HG03108 (cell line): ENCODE data around the gene BRAT1.

Source experiments
- ATAC-seq: cut with Tn5 transposase; IDR thresholded peaks from one replicate; pipeline ENCODE4 v1.9.1; 2021; ENCODE audit warnings: moderate library complexity; ENCODE audit not compliant: unreplicated experiment

The BRAT1 gene

DNA sequence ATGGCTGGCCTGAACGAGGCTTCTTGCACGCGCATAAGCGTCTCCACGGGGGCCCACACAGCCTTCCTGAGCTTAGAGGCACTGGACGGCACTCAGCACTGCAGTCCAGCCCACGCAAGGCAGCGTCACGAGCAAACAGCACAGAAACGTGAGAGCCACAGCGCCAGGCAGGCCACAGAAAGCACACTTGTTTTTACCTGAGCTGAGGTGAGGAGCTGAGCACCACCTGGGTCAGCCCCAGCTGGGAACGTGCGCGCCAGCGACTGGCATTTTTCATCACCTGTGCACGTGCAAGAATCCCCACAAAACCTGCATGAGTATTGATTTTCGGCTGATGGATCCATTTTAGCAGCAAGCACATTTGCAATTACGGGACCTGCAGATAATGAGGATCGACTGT is 30.1 kb upstream of the BRAT1 start:
- ATAC-seq, result no peak

DNA sequence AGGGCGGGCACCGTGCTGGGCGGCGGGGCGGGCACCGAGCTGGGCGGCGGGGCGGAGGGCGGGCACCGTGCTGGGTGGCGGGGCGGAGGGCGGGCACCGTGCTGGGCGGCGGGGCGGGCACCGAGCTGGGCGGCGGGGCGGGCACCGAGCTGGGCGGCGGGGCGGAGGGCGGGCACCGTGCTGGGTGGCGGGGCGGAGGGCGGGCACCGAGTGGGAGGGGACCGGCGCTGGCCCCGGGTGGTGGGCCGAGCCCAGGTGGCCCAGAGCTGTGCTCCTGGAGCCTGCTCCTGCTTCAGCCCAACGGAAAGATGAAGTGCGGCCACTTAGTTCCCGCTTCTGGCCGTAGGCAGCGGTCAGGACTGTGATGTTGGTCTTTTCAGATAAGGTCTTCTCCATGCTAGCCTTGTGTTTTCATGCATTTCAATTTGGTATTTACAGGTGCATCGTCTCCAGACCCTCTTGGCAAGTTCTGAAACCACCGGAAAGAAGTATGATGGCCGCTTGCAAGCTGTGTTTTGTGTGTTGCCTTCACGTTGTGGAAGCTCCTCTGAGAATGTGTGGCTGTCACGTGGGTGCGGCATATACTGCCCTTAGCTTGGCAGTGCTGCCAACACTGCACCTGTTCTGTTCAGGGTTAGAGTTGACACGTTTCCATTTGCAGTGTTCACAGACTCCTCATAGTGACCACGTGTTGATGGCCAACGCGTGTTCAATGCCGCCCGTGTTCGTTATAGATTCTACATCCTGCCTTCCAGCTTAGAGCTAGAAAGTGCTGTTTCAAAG is 28.7 kb upstream of the BRAT1 start:
- ATAC-seq, result no peak

DNA sequence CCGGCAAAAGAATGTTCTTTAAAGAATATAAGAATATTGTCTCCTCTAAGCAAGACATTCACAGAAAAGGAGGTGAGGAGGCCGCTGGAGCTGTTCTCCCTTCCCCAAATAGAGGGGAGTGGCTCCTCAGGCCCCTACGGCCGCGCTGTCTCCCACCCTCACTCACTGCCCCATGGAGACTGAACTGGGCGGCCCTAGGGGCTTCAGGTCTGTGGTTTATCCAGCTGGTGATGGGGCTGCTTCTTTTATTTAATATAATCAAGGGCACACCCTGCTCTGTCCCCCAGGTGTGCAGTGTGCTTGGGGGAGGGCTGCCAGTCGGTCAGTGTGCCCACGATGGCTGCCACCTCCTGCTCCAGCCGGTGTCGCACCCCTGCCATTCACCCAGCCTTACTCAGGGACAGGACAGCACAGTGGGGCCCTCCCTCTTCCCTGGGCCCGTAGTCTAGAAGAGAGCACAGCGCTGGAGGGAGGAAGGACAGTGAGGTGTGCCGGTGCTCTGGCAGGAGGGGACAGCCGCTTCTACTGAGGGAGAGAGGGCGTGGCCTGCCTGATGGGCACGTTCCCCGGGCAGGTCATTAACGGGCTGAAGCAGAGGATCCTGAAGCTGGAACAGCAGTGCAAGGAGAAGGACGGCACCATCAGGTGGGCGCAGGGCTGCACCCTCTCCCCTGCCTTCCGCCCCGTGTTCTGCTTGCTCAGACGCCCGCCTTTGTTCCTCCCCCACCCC is 26.8 kb upstream of the BRAT1 start:
- ATAC-seq, result no peak

DNA sequence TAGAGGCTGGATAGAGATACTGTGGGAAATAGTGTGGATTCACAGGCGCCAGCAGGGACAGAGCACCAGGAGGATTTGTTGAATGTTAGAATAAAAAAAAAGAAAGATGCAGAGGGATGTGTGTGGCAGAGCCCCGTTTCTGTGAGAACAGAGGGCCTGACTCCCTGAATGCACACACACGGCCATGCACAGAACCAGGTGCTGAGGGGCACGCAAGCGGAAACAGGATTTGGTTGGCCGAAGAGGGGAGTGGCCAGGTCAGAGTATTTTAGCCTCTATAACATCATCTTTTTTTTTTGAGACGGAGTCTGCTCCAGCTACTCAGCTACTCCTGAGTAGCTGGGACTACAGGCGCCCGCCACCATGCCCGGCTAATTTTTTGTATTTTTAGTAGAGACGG is 25.3 kb upstream of the BRAT1 start:
- ATAC-seq, result no peak

DNA sequence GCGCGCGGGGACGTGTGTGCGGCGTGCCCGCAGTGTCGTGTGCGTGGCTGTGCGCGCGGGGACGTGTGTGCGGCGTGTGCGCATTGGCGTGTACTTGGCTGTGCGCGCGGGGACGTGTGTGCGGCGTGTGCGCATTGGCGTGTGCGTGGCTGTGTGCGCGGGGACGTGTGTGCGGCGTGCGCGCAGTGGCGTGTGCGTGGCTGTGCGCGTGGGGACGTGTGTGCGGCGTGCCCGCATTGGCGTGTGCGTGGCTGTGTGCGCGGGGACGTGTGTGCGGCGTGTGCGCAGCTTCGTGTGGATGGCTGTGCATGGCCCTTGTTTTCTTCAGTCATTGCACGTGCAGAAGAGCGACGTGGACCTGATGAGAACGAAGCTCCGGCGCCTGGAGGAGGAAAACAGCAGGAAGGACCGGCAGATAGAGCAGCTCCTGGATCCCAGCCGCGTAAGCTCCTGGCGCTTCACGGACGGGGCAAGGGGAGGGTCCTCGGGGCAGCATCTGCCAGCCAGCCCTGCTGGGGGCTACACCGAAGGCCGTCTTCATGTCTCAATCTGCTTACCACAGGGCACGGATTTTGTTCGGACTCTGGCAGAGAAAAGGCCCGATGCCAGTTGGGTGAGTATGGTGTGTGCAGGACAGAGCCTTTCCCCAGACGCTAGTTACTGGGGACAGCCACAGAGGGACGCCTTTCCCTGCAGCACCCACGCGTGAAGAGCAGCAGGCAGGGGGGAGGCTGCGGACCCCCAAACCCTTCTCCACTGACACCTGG is 22.8 kb upstream of the BRAT1 start:
- no peak for ATAC-seq

DNA sequence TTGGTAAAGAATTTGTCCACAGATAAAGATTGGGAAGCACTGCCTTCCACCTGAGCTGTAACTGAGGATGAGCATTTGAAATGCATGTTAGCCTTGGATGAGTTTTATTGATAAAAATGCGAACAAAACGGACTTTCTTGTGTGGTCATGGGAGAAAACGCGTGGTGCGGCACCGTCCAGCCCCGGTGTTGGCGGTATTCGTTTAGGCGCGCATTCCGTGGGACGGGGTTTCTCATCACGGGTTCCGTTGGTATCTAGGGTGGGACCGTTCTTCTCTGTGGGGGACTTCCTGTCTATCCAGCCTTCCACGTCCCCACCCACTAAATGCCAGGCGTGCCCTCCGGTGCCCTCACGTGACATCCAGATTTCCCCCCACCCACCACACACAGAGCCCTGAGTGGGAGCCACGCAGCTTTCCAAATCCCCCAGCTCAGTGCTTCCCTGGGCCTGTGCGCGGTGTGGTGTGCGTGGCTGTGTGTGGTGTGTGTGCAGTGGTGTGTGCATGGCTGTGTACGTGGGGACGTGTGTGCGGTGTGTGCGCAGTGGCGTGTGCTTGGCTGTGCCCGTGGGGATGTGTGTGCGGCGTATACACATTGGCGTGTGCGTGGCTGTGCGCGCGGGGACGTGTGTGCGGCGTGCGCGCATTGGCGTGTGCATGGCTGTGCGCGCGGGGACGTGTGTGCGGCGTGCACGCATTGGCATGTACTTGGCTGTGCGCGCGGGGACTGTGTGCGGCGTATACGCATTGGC is 21.6 kb upstream of the BRAT1 start:
- no peak for ATAC-seq

DNA sequence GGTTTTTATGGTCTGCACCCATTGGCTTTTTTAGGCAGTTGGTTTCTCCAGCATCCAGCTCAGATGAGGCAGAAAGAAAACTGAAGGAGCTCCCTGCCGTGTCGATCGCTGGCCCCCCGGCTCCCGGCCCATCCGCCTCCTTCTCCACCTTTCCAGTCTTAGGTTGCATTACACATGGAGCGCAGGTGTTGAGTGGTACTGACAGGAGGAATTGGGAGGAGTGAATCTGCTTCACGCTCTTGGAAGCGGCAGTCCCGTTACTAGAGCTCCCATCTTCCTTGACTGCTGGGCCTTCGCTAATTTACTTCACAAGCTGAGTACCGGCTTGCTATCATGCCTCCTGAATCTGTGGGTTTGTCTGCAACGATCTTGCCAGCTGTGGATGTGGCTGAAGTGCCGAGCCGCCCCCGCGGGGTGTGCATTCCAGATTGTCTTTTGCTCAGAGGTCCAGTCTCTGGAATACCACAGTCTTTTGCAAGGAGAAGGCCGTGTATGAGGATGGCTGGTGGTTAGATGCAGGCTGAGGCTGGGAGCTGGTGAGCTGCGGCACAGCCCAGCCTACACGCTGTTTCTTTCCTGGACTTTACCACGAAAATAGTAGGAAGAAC is 20.5 kb upstream of the BRAT1 start:
- ATAC-seq, result no peak

DNA sequence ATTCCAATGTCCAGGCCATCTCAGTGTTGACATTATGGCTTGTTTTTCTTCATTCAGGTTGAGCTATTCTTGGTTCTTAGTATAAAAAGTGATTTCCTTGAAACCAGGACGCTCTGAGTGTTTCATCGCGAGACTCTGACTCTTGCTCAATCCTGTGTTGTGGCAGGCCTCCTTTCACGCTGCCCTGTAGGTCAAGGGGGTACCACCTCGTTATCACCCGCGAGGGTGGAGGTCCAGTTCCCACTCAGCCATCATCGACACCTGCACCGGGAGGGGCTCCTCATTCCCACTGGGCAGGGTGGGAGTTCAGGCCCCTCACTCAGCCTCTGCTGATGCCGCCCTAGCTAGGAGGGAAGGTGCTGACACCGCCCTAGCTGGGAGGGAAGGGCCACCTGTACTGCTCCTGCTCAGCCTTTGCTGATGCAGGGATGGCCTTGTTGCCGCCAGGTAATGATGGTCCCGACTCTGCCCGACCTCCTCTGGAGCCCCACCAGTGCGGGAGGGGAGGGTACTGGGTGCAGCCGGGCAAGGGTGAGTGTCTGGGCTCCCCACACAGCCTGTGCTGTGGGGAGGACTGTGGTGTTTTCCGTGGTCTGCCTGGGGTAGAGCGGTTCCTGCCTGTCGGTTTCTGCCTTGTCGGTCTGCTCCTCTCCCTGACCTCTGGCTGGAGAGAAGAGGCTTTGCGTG is 19.9 kb upstream of the BRAT1 start:
- no peak for ATAC-seq

DNA sequence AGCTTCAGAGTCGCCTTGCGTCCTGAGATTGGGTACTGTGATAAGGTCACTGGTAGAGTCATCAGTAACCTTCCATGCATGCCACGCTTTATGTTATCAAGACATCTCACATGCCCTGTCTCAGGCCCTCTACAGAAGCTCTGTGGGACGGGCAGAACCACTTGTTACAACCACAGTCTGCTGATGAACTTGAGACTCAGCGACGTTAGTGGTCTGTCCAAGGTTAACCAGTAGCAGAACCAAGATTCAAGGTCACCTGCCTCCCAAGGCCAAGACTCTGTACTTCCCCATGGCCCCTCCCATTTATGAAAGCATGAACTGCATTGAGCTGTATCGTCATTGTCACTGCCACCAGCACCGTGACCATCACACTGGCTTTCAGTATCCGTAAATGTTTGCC is 18.4 kb upstream of the BRAT1 start:
- ATAC-seq, result no peak

DNA sequence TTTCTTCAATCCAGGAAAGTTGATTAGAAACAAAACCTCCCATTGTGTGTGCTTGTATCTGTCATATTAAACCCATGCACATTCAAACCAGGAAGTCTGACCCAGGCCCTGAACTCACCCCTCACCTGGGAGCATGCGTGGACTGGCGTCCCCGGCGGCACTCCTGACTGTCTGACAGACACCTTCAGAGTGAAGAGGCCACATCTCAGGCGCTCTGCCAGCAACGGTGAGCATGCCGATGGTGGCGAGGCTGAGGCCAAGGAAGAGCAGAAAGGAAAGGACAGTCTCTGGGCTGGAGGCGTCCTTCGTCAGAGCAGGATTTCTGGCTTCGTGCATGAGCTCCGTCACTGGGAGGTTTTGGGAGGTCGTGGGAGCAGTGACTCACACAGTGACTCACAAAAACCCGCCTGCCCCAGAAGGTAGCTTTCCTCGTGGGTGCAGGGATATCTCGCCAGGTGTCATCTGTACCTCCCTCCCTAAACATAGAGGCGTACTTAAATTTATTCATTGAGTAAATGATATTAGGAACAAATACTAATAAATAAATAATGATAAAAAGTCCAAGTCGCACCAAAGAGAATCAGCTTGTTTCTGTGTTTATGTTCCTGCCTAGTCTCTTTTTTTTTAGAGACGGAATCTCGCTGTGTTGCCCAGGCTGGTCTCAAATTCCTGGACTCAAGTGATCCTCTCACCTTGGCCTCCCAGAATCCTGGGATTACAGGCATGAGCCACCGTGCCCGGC is 16.9 kb upstream of the BRAT1 start:
- ATAC-seq, result no peak

DNA sequence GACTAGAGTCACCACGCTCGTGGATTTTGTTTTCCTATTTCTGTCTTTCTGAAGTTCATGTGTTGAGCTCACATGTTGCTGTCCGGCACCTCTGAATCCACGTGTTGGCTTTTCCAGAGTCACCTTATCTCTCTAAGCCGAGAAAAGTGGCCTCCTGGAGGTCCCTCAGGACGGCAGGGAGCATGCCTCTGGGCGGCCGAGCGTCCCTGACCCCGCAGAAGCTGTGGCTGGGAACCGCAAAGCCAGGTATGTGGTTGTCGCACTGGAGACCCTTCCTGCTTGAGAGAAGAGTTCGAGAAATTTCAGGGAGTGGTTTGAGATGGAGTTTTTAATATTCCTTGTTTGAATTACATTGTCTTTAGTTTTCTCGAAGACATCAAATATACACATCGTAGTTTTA is 16.1 kb upstream of the BRAT1 start:
- no peak for ATAC-seq

DNA sequence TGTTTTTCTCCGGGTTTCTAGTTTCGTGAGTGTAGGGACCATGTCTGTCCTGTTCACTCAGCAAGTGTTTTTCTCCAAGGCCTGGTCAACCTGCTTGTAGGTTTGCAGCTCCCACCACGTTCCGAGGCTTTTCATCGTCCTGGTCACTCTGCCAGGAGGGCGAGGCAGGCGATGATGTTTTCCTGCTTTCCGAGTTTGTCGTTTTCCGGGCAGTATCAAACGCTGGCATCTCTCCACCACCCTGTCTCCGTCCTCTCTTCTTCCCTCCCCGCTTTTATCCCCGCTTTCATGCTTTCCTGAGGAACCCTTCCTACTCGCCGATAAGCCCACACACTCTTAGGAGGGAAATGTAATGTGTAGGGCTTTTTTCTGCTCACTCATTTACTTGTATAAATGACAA is 14.7 kb upstream of the BRAT1 start:
- ATAC-seq, result no peak

DNA sequence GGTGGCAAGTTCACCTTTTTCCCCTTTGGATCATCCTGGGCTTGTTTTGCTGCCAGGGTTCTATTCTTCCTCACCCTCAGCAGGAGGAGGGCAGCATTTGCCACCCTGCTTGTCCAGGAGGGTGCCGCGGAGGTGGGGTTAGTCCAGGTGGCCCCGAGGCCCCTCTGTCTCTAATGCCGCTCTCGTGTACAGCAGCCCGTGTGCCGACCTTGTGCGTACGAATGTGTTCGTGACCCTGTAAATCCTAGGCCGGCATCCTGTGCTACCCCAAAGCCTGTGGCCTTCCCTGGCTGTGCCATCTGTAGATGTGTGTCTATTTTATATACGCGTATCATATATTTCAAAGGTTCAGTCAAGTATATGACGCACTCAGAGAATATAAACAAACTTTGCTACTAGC is 14.1 kb upstream of the BRAT1 start:
- no peak for ATAC-seq

DNA sequence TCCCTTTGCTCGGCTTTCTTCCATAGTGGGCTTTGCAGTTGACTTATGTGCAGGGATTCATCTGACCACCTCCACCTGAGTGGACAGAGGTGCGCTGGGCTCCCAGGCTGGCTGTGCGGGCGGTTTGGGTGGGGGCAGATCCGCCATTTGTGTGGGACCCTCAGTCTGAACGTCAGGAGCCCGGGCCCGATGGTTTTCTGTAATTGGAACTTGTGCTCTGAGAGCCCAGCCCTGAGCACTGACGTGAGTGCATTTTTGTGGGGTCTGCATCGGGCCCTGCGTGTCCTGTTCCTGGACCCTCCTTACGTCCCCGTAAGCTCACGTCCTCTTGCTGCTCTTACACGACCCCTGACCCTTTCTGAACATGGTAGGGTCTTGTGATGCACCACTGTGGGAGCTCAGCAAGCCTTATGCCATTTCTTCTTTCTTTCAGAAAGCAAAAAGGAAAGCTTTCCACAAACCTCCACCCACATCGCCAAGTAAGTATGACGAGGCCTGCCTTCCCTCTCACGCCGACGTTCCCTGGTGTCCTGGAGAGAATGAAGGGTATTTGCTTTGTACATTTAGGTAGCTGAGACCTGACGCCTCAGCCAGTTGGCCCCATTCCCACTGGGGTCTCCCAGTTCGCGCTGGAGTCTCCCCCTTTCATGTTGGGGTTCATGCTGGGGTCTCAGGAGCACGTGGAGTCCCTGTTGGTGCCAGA is 13.3 kb upstream of the BRAT1 start:
- no peak for ATAC-seq

DNA sequence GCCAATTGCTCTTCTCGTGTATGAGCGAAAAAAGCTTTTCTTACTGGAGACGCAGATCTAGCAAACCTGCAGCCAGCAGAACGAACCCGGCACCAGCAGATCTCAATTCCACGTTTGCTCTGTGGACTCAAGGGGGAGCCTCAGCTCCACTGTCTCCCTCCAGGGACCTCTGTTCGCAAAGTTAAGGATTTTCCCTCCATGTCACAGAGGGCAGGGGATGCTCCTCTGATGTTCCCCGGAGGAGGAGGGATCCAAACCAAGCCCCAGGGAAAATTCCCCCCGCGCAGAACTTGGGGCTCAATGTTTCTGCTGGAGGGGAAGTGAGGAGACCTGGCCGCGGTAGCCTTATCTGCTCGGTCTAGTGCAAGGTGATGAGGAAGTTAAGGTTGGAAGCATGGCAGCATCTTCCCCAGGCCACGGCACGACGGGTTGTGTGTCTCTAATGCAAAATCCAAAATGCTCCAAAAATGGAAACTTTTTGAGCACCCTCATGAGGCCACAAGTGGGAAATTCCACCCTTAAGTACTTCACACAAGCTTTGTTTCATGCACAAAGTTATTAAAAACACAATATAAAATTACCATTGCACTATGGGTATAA is 12.5 kb upstream of the BRAT1 start:
- ATAC-seq, result no peak

DNA sequence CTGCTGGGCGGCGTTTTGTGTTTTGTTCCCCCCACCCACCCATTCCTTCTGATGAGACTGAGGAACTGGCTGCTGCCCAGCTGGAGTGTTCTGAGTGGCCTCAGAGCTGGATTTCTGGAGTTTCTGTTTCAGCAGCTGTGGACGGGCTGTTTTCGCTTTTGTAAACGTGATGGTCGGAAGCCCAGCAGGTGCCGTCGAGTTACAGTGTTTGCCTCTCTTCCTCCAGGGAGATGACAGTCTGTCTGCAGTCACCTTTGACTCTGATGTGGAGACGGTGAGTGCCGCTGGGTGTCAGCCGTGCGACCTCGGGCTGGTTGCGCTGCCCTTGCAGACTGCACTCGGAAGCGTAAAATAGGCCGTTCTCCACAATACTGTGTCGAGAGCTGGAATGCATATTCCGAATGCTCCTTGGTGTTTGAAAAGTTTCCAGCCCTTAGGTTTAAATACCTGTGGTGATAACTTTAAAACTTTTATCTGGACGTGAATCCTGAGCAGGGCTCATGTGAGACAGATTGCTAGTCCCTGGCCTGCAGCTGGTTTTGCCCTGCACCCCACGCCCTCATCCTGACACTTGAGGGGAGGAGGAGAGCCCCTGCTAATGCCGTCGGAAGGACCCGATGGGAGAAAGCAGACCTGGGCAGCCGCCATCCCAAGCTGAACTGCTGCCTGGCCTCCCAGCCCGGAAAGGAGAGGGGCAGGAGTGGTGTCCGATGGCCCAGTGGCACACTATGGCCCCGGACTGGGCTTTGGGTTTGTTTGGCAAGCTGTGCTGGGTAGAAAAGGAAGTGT is 11.8 kb upstream of the BRAT1 start:
- ATAC-seq, result peak; percentile 72

DNA sequence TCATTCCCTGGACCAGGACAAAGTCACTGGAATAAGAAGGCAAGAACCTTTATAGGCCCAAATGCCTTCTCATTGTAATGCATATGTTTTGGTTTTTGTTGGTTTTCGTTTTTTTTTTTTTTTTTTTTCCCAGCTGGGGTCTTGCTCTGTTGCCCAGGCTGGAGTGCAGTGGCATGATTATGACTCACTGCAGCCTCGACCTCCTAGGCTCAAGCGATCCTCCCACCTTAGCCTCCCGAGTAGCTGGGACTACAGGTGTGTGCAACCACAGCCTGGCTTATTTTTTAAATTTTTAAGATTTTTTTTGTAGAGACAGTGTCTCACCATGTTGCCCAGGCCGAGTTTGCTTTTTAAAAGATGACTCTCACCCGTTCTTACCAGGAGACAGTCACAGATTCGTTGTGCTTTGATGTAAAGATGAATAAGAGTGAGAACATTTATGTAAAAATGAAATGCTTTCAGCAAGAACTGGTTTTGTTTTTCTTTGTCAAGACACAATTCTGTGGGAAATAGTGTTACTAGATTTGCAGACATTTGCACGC is 11.1 kb upstream of the BRAT1 start:
- peak; percentile 28 for ATAC-seq
